Neuronal stem cell (in vitro differentiated cells): ENCODE results near the gene RBM34.
A peak's percentile ranks its signal among the peaks of the same experiment; 100 is the strongest.
"Not testable (repeated sequence)": the region's sequence is repeated elsewhere in the genome, so short reads cannot be mapped to it uniquely, and the experiment has no call there.

Experiments
- DNase-seq: peaks from one replicate; pipeline ENCODE4 v3.0.0-alpha.2; 2013; ENCODE audit warnings: low spot score
- H2AFZ ChIP-seq: one replicate; pipeline ENCODE4 v1.6.1; 2013; ENCODE audit warnings: mild to moderate bottlenecking, low read length, inconsistent platforms
- H2AK5ac ChIP-seq: 2 replicates; pipeline ENCODE4 v1.6.1; 2013; ENCODE audit warnings: low read depth, mild to moderate bottlenecking, inconsistent platforms, low read length, moderate library complexity, mixed read lengths
- H2BK120ac ChIP-seq: 2 replicates; pipeline ENCODE4 v1.6.1; 2013; ENCODE audit warnings: low read depth, mild to moderate bottlenecking, inconsistent platforms, low read length, moderate library complexity, mixed read lengths
- H2BK12ac ChIP-seq: one replicate; pipeline ENCODE4 v1.6.1; 2013; ENCODE audit warnings: low read length, inconsistent platforms
- H2BK15ac ChIP-seq: 2 replicates; pipeline ENCODE4 v1.6.1; 2013; ENCODE audit warnings: mild to moderate bottlenecking, low read length, inconsistent platforms, mixed read lengths
- H2BK5ac ChIP-seq: one replicate; pipeline ENCODE4 v1.6.1; 2013; ENCODE audit warnings: inconsistent platforms, mild to moderate bottlenecking, low read length, moderate library complexity
- H3K14ac ChIP-seq: one replicate; pipeline ENCODE4 v1.6.1; 2013; ENCODE audit warnings: low read length, inconsistent platforms
- H3K18ac ChIP-seq: 2 replicates; pipeline ENCODE4 v1.6.1; 2013; ENCODE audit warnings: low read length, inconsistent platforms
- H3K23ac ChIP-seq: 2 replicates; pipeline ENCODE4 v1.6.1; 2013; ENCODE audit warnings: low read depth, mild to moderate bottlenecking, mixed read lengths, low read length, inconsistent platforms; ENCODE audit not compliant: poor library complexity
- H3K27ac ChIP-seq: replicated peaks from 3 replicates; pipeline ENCODE4 v1.5.1; 2013; ENCODE audit warnings: low read length, inconsistent platforms
- H3K27me3 ChIP-seq, 3 experiments: 2 replicates each; pipeline ENCODE4 v1.6.1; 2013; ENCODE audit warnings: low read length in 3 of 3, mild to moderate bottlenecking in 2 of 3, inconsistent platforms in 1 of 3, low read depth in 1 of 3, mixed read lengths in 1 of 3, moderate library complexity in 1 of 3; ENCODE audit not compliant: control insufficient read depth in 3 of 3, insufficient read depth in 3 of 3
- H3K36me3 ChIP-seq, 2 donors: replicated peaks in 1 of 2; 2 replicates each; pipeline ENCODE4 v1.6.1; 2013; ENCODE audit warnings: low read length in 2 of 2; ENCODE audit not compliant: control insufficient read depth in 2 of 2, insufficient read depth in 2 of 2
- H3K4ac ChIP-seq: 2 replicates; pipeline ENCODE4 v1.6.1; 2013; ENCODE audit warnings: inconsistent platforms, mild to moderate bottlenecking, low read length, moderate library complexity
- H3K4me1 ChIP-seq, 2 donors: 1 replicate in 1 of 2; 2 replicates in 1 of 2; pipeline ENCODE4 v1.6.1; 2013; ENCODE audit warnings: low read length in 2 of 2, low read depth in 1 of 2; ENCODE audit not compliant: control insufficient read depth in 2 of 2, insufficient read depth in 1 of 2
- H3K4me2 ChIP-seq: one replicate; pipeline ENCODE4 v1.6.1; 2013; ENCODE audit warnings: mild to moderate bottlenecking, low read length, inconsistent platforms; ENCODE audit not compliant: insufficient read depth, poor library complexity, severe bottlenecking
- H3K4me3 ChIP-seq, 2 donors: 2 replicates each; pipeline ENCODE4 v1.5.1; 2013; ENCODE audit warnings: low read length in 2 of 2, mild to moderate bottlenecking in 2 of 2, inconsistent platforms in 1 of 2, moderate library complexity in 1 of 2
- H3K79me1 ChIP-seq: one replicate; pipeline ENCODE4 v1.6.1; 2013; ENCODE audit warnings: low read depth, mild to moderate bottlenecking, inconsistent platforms, low read length, moderate library complexity
- H3K9ac ChIP-seq: one replicate; pipeline ENCODE4 v1.6.1; 2013; ENCODE audit warnings: mild to moderate bottlenecking, low read depth, low read length, inconsistent platforms; ENCODE audit not compliant: poor library complexity
- H3K9me3 ChIP-seq, 2 donors: replicated peaks in 1 of 2; 2 replicates each; pipeline versions ENCODE3 to v1.6.1; 2013; ENCODE audit warnings: low read length in 2 of 2, mild to moderate bottlenecking in 2 of 2, inconsistent platforms in 1 of 2, low read depth in 1 of 2, mixed read lengths in 1 of 2, moderate library complexity in 1 of 2; ENCODE audit not compliant: control insufficient read depth in 2 of 2, insufficient read depth in 1 of 2
- H4K8ac ChIP-seq: one replicate; pipeline ENCODE4 v1.6.1; 2013; ENCODE audit warnings: low read depth, mild to moderate bottlenecking, inconsistent platforms, low read length, moderate library complexity
- H4K91ac ChIP-seq: one replicate; pipeline ENCODE4 v1.6.1; 2013; ENCODE audit warnings: low read length, low read depth, mild to moderate bottlenecking, inconsistent platforms; ENCODE audit not compliant: poor library complexity
- WGBS, 2 donors: extraction: QIAGEN DNeasy Blood & Tissue Kit; methylation state at CpG; one replicate each; pipeline ENCODE4 v1.1.7; 2013; ENCODE audit warnings: missing lambda C conversion rate in 2 of 2, mixed read lengths in 1 of 2; ENCODE audit not compliant: insufficient read length in 2 of 2, insufficient replicate concordance in 1 of 2; ENCODE audit errors: extremely low coverage in 2 of 2; 5-methylcytosine and 5-hydroxymethylcytosine counted together

Gene RBM34

DNA sequence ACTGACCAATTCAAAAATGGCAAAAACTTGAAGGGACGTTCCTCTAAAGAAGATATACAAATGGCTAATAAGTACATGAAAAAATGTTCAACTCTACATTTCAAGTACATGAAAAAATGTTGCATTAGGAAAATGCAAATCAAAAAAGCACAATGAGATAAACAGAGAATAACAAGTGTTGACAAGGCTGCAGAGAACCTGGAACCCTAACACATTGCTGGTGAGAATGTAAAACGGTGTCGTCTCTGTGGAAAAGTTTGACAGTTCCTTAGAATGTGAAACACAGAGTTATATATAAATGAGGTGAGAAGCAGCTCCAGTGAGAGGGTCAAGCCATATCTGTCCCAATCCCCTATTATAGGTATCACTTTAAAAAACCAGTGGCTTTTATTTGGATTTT lies 44.6 kb upstream of the RBM34 start:
- Histone ChIP-seq H3K79me1 (no peaks in the 10 kb centered on the region), H2BK12ac (no peak overlapping the region), H3K14ac (no peak overlapping the region), H3K36me3 (peaks cover 5 to 90% of the 10 kb centered on the region in 2 donors), H3K27me3 (no peaks in the 10 kb centered on the region), H2BK5ac (no peak overlapping the region), H3K4me2 (no peak overlapping the region), H2BK15ac (no peak overlapping the region), H3K23ac (no peak overlapping the region), H4K8ac (no peak overlapping the region), H2AK5ac (no peak overlapping the region), H3K18ac (no peak overlapping the region), H3K27ac (no peak overlapping the region), H3K4ac (no peak overlapping the region), H3K4me3 (no peak overlapping the region), H4K91ac (no peak overlapping the region), H2AFZ (no peak overlapping the region), H3K9me3 (peaks cover 0 to 3% of the 10 kb centered on the region in 2 donors), H3K9ac (no peak overlapping the region), H3K4me1 (no peaks in the 10 kb centered on the region), H2BK120ac (no peak overlapping the region)
- WGBS, 2 donors: no CpG with 5 or more reads among the region's 3 CpGs
- DNase-seq: no peak

DNA sequence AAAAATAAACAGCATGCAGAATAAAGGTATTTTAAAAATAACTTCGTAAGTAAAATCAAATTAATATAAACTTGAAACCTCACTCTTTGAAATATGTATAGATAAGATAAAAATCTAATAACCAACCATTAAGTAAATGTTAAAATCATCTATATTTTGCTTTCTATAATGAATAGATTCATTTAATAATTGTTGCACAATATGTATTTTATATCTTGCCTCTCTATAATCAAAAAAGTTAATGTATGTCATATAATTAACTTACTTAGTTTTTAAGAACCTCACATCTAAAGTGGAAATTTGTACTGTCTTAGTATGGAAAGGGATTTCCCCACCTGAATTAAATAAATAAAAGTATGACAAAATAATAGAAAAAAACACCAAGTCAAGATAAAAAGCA lies 42.4 kb upstream of the RBM34 start:
- no peak overlapping the region for H3K4me3 ChIP-seq
- H3K36me3 ChIP-seq: peaks cover 0 to 71% of the 10 kb centered on the region in 2 donors
- no peak overlapping the region for H3K14ac ChIP-seq
- peaks cover 0 to 3% of the 10 kb centered on the region in 2 donors for H3K9me3 ChIP-seq
- no peak overlapping the region for H3K4me2 ChIP-seq
- no peak overlapping the region for H2AK5ac ChIP-seq
- H2BK5ac ChIP-seq: no peak overlapping the region
- H3K18ac ChIP-seq: no peak overlapping the region
- WGBS, 2 donors: no CpG with 5 or more reads among the region's 1 CpG
- no peak overlapping the region for H3K4ac ChIP-seq
- no peak overlapping the region for H2BK120ac ChIP-seq
- no peaks in the 10 kb centered on the region for H3K79me1 ChIP-seq
- no peak overlapping the region for H3K9ac ChIP-seq
- no peak for DNase-seq
- H2BK15ac ChIP-seq: no peak overlapping the region
- no peak overlapping the region for H3K27ac ChIP-seq
- H2AFZ ChIP-seq: no peak overlapping the region
- no peak overlapping the region for H2BK12ac ChIP-seq
- H3K27me3 ChIP-seq: no peaks in the 10 kb centered on the region
- no peak overlapping the region for H4K91ac ChIP-seq
- H3K23ac ChIP-seq: no peak overlapping the region
- H3K4me1 ChIP-seq: peaks cover 0 to 8% of the 10 kb centered on the region in 2 donors
- no peak overlapping the region for H4K8ac ChIP-seq

DNA sequence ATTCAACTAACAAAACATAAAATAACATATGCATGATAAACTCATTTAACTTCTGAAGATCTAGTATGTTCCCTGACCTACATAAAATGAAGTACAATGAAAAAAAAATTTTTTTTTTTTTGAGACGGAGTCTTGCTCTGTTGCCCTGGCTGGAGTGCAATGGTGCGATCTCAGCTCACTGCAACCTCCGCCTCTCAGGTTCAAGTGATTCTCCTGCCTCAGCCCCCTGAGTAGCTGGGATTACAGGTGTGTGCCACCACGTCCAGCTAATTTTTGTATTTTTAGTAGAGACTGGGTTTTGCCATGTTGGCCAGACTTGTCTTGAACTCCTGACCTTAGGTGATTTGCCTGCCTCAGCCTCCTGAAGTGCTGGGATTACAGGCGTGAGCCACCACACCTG lies 41.4 kb upstream of the RBM34 start:
- H3K9me3 ChIP-seq, H3K4me1 ChIP-seq, H3K18ac ChIP-seq, H2BK12ac ChIP-seq, H3K4ac ChIP-seq, H3K4me2 ChIP-seq, H3K9ac ChIP-seq, H3K23ac ChIP-seq, H2AFZ ChIP-seq, H4K8ac ChIP-seq, H2BK5ac ChIP-seq, H2BK15ac ChIP-seq, H2AK5ac ChIP-seq, DNase-seq, H4K91ac ChIP-seq, H3K4me3 ChIP-seq, H2BK120ac ChIP-seq, H3K27me3 ChIP-seq, H3K27ac ChIP-seq, H3K14ac ChIP-seq, H3K79me1 ChIP-seq: not testable (repeated sequence)
- peaks cover 0 to 71% of the 10 kb centered on the region in 2 donors for H3K36me3 ChIP-seq
- no CpG with 5 or more reads among the region's 5 CpGs for WGBS, 2 donors

DNA sequence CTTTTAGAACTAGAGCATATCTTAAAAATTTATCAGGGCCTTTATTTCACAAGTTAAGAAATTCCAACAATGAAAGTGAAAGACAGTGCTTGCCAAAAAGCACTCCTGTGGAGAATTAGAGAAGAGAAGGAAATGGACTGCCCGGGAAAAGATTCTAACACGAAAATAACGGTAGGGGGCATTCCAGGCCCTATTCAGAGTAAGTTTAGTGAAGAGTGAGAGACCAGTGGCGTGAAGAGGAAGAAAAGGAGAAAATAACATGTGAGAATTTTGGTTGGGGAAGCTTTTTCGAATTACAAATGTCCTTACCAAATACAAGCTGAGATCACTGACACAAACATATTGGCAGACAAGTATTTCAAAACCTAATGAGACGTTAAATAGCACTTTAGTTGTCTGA lies 38.4 kb upstream of the RBM34 start:
- Histone ChIP-seq H2AFZ (no peak overlapping the region), H3K27ac (no peak overlapping the region), H3K4me2 (no peak overlapping the region), H2BK15ac (no peak overlapping the region), H3K23ac (no peak overlapping the region), H3K27me3 (no peaks in the 10 kb centered on the region), H3K9me3 (no peaks in the 10 kb centered on the region), H2BK12ac (no peak overlapping the region), H3K9ac (no peak overlapping the region), H3K36me3 (peaks cover 3 to 67% of the 10 kb centered on the region in 2 donors), H3K79me1 (no peaks in the 10 kb centered on the region), H2BK120ac (no peak overlapping the region), H3K18ac (no peak overlapping the region), H4K91ac (no peak overlapping the region), H3K4me1 (peaks cover 0 to 8% of the 10 kb centered on the region in 2 donors), H3K4ac (no peak overlapping the region), H4K8ac (no peak overlapping the region), H2AK5ac (no peak overlapping the region), H3K14ac (no peak overlapping the region), H3K4me3 (no peak overlapping the region), H2BK5ac (no peak overlapping the region)
- DNase-seq: peak; percentile 39
- no CpG with 5 or more reads among the region's 6 CpGs for WGBS, 2 donors
